HG02642 (cell line): ENCODE measurements around the gene COQ8A.
"Not testable (repeated sequence)": the region's sequence is repeated elsewhere in the genome, so short reads cannot be mapped to it uniquely, and the experiment has no call there.

Source experiments
- ATAC-seq: cut with Tn5 transposase; IDR thresholded peaks from one replicate; pipeline ENCODE4 v1.9.1; 2021; ENCODE audit warnings: mild to moderate bottlenecking; ENCODE audit not compliant: unreplicated experiment, poor library complexity

COQ8A gene

DNA sequence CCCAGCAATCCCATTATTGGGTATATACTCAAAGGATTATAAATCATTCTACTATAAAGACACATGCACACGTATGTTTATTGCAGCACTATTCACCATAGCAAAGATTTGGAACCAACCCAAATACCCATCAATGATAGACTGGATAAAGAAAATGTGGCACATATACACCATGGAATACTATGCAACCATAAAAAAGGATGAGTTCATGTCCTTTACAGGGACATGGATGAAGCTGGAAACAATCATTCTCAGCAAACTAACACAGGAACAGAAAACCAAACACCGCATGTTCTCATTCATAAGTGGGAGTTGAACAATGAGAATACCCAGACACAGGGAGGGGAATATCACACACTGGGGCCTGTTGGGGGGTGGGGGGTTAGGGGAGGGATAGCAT is 59.5 kb downstream of the COQ8A start:
- ATAC-seq: not testable (repeated sequence)

DNA sequence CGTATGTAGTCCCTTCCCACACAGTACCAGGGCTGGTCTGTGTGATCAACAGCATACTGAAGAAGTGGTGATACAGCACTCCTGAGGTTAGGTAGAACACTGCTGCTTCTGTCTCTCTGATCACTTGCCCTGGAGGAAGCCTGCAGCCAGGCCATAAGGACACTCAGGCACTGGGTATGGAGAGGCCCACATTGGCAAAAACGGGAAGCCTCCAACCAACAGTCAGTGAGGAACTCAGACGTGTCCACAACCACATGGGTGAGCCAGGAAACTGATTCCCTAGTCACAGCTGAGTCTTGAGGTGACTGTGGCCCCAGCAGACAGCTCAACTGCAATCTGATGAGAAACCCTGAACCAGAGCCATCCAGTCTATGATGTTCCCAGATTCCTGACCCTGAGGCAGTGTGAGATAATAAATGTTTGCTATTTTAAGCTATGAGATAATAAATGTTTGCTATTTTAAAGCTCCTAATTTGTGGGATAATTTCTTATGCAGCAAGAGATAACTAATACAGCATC is 62.5 kb downstream of the COQ8A start:
- no peak for ATAC-seq

DNA sequence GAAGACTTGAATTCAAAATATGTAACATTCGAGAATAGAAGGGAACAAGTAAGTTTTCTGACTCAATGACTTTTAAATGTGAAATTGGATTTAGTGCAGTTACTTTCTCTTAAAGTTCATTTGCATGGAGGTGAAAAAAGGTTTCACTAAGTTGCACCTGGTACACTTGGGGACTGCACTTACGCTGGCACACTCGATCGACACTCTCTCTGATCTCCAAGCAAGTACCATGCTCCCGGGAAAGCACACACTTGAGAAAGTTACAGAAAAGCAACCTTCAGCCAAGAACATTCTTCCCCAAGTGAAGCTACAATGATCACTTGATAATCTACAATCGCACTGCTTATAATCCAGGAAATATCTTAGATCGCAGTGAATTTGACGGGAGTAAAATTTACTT is 63.1 kb downstream of the COQ8A start:
- no peak for ATAC-seq

DNA sequence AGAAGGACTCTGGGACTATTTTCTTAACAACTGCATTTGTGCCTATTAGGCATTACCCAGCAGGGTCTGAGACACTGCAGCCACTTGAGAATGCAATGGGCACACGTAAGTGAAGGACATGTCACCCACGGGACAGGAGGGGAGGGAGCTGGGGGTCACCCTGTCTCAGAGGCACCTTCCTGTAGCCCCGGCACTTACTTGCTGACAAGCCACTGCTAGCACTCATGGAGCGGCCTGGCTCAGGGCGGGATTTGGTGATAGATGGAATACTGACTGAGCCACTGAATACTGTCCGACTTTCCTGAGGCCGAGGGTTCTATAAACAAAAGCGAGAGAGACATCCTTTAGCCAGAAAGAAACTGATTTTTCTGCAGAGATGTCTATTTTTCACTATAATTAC is 64.7 kb downstream of the COQ8A start:
- no peak for ATAC-seq

DNA sequence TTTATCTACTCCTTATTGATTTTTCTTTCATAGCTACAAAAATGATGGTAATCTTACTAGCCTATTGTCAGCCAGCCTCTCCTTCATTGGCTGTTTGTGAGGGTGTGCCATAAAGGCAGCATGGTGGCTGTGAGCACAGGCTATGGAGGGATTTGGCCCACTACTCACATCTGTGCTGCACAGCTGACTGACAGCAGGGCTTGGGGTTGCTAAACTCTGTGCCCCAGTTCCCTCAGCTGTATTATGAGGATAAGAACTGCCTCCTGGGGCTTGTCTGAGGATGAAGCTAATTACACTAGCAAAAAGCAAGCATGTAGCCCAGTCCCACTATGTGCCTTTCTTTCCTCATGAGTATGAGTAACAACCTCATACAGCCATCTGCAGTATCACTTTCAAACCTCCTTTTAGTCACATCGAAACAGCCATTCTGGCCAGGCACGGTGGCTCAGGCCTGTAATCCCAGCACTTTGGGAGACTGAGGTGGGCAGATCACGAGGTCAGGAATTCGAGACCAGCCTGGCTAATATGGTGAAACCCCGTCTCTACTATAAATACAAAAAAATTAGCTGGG is 66.2 kb downstream of the COQ8A start:
- ATAC-seq: no peak

DNA sequence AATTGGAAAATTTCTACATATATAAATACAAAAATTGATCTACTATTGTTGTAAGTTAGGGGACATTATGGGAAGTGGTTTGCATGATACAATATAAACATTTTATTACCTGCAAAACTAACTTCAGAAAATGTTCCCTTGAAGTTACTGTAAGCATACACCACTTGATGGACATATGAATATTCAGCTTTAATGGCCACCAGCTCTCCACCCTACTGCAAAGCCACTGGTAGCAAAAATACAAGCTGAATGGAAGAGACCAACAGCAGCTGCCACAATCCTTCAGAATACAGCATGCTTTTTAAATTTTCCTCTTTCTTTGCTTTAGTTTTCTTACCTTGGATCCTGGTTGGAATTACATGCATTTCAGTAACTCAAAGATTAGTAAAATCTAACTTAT is 69.8 kb downstream of the COQ8A start:
- ATAC-seq: no peak

DNA sequence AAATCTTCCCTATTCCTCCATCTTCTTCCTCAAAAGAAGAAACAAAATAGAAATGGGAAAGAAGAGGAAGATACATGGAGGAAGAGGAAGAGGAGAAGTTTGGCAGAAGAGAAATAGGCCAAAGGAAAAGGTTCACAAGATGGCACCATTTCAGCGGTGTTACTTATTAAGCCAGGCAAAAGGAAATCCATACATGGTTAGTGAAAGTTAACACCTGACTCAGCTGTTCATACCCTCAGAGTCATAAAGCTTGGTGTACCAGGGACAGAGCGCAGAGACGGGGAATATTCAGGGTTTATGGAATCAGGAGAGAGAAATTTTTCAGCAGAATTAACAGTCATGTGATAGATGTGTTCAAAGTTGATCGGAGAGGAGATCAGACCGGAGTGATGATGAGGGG is 70.6 kb downstream of the COQ8A start:
- ATAC-seq: no peak

DNA sequence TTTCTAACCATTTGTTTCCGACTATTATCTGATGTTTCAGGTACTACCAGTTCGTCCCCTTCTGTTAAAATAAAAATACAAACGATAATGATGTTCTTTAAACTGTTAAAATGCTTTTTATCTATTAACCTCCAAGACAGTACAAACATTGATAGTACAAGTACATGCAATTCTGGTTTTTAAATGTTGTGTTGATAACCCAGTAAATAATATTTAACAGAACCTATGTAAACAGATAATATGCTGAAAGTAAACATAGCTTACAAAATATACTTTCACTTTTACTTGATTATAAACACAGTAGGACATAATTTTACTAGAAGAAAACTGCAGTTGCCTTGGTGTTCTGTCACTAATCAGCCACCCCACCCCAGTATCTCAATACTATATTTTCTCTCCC is 76.9 kb downstream of the COQ8A start:
- ATAC-seq: no peak

DNA sequence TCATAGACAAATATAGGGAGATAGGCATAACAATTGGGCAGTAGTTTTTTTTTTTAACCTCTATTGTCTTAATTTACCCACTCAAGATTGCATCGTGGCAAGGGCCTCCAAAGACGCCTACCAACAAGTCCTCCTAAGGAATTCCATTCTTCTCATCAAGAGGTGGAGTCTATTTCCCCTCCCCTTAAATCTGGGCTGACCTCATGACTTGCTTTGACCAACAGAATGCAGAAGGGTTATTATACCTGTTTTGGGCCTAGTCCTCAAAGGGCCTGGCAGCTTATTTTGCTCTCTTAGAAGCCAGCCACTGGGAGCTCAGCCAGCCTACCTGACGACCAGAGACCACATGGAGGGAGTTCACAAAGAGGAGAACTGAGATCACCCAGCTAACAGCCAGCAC is 92.3 kb downstream of the COQ8A start:
- no peak for ATAC-seq

DNA sequence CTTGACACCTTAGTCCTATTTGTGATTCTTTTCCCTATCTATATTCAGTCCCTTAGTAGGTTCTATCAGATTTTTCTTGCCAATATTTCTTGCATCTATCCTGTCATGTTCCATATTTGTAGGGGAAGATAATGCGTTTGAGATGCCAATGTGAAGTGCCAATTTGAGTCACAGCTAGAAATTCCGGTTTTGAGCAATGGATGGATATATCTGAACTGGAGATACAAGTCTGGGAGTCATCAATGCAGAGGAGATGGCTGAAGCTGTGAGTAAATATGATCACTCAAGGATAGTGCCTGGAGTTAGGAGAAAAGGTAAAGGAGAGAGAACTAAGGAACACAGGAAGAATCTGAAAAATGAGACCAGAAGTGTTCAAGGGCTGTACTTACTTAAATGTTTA is 93.8 kb downstream of the COQ8A start:
- ATAC-seq: no peak

DNA sequence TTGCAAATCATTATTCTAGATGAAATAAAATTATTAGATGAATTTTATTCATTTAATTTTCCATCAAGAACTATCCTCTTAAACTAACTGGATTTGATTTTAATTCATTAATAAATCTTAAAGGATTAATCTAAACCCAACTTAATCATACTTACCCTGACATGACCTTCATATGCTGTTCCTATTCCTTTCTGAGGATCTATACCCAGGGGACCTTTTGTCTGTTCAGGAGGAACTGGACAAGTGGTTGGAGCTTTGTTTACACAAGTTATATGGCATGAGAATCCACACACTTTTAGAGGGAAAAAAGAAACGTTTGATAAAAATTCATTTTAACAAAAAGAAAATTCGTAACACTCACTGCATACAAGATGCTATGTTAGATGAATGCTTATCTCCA is 95.2 kb downstream of the COQ8A start:
- ATAC-seq: no peak

DNA sequence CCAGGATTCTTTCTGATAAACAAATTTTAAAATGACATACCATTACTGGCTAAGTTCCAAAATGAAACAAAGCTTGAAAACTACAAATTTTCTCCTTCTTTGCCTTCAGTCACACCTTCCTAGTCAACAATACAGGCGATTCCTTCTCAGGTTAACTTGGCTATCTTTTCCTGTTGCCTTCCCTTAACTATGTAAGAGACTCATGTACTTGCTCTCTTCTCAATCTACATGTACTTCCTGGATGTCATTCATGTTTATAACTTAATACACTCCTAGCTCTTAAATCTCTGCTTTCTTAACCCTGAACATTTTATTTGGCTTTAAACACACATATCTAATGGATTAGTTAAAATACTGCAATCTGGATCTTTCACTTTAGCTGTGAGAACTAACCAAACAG is 97.0 kb downstream of the COQ8A start:
- ATAC-seq: no peak
